HG03575 (cell line): ENCODE results near the gene PEAK1.

Experiments used
- ATAC-seq: cut with Tn5 transposase; IDR thresholded peaks from one replicate; pipeline ENCODE4 v1.9.1; 2021; ENCODE audit not compliant: unreplicated experiment, insufficient number of reproducible peaks, low FRiP score; ENCODE audit errors: extremely low read depth

Gene PEAK1

DNA sequence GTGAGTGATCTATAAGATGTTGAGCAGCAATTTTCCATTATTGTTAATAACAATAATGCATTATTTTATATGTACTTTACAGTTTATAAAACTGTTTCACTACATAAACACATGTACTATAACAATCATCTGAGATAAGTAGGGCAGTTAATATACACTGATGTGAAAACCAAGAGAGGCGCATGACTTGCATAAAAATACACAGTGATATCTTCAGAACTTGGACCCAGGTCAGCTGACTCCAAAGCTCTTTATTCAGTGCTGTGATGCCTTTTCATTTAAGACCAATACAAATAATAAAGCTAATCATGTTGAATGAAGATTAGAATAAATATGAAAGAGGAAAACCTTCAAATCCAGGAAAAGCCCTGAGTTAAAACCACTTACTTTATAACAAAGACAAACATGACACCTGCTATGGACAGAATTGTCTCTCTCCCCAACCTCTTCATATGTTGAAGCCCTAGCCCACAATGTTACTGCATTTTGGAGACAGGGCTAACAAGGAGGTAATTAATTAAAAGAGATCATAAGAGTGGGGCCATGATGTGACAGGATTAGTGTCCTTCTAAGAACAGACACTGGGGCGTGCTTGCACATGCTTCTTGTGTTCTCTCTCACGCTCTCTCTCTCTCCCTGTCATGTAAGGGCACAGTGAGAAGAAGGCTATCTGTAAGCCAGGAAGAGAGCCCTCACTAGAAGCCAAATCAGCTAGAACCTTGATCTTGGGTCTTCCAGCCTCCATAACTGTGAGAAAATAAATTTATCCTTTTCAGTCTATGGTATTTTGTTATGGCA, 293.2 kb downstream of the PEAK1 start:
- ATAC-seq = no peak

GRCh38 chr15:77123854-77124253, 296.1 kb downstream of the PEAK1 start:
- no peak for ATAC-seq

DNA sequence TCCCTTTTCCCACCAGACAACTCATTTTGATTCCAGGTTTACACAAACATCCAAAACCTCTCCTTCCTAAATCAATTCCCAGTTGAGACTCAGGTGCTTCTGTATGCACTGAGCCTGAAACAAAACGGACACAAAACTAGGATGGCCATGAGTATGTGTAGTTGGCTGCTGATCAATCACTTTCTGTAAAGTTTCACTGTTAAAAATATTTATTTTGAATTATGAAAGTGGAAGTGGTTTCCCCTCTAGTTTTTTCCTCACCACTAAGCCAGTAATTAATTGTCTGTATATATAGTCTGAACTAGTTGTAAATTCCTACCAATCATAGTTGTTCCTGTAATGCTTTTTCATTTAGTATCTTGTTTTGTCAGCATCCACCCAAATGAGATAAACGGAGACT, 297.3 kb downstream of the PEAK1 start:
- no peak for ATAC-seq

- ATAC-seq = no peak
Measured at GRCh38 chr15:77121599-77121998, 298.3 kb downstream of the PEAK1 start.

DNA sequence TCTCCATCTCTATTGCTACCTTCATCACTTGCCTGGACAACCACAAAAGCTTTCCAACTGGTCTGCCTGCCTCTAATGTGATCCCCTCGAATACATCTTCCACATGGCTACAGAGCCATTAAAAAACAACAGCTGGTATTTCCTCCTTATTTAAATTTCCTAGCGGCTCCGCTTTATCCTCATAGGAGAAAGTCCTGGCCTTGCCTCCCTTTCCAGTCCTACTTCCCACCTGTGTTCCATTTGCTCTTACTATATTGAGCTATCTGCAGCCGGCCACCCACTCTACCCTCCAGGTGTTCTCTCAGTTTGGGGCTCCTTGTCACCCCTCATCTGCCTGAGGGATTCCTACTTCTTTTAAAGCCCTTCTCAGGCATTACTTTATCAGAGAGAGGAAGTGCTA, 299.3 kb downstream of the PEAK1 start:
- ATAC-seq = no peak

- ATAC-seq = no peak
Measured at GRCh38 chr15:77119446-77119845, 300.5 kb downstream of the PEAK1 start.

DNA sequence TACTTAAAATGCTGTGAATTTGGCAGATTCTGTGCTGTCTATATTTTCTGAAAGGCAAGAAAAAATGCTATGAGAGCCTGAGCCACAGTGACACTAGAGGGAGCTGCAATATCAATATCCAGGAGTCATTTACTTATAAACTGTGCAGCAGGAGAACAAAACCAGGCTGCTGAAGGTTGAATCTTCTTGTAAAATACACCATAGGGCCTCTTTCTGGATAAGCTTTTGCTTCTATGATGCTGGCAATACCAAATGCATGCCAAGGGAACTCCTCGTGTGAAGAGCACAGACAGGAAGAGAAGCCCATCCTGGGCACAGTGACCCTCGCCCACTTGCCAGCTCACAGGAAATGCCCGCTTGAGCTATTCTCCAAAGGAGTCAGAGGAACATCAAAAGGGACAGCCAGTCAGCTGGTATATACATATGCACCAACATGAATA, 301.0 kb downstream of the PEAK1 start:
- no peak for ATAC-seq

DNA sequence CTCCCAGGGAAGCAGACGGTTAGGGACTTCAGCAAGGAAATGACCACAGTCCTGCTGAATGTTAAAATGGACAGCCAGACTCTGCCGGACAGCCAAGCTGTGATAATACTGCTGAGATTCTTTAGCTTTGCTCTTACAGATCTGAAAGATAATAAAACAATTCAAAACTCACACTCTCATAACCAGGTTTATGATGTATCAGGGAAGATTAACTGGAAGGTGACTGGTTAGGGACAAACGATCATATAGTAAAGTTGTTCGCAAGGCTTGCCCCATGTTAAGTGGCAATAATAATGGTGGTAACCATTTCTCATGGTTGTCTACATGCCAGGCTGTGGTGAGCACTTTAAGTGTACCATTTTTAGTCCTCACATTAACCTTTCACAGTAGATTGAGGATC, 304.7 kb downstream of the PEAK1 start:
- no peak for ATAC-seq

- no peak for ATAC-seq
Measured at GRCh38 chr15:77112838-77113504, 306.9 kb downstream of the PEAK1 start.

GRCh38 chr15:77111789-77112188, 308.1 kb downstream of the PEAK1 start:
- no peak for ATAC-seq

GRCh38 chr15:77107531-77108355, 312.2 kb downstream of the PEAK1 start:
- ATAC-seq = no peak

GRCh38 chr15:77107068-77107467, 312.8 kb downstream of the PEAK1 start:
- ATAC-seq = no peak

DNA sequence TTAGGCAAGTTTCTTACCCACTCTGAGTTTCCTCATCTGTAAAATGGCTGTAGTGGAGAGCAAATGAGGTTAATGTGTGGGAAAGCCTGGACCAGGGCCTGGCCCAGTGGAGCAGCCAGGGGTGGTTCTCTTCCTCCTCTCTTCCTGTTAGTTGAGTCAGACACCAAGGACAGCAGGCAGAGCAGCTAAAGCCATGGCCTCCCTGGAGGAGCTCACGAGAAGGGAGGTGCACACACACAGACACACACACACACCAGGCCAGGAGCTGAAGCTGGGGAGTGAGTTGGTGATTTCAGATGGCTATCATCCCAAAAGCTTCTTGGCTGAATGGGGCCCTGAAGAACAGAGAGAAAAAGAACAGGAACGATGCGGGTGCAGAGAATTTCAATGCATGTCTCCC, 315.7 kb downstream of the PEAK1 start:
- ATAC-seq = no peak

- ATAC-seq = no peak
Measured at GRCh38 chr15:77099741-77100463, 320.0 kb downstream of the PEAK1 start.

DNA sequence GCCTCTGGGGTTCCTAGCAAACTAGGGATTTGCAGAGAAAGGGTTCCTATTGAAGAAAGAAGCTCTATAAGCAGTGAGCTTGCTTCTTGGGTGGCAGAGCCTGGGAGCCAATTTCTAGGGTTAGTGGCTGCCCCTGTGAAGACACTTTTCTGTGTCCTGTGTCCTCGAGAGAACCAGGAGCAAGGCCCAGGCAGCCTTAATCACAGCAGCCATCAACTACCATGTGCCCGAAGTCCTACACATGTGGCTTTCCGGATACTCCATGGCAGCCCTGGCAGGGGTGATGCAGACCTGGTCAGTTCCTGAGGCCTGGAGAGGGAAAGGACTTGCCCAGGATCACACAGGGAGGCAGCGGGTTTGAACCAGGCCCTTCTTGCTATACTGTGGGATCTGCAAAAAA, 321.3 kb downstream of the PEAK1 start:
- ATAC-seq = no peak

DNA sequence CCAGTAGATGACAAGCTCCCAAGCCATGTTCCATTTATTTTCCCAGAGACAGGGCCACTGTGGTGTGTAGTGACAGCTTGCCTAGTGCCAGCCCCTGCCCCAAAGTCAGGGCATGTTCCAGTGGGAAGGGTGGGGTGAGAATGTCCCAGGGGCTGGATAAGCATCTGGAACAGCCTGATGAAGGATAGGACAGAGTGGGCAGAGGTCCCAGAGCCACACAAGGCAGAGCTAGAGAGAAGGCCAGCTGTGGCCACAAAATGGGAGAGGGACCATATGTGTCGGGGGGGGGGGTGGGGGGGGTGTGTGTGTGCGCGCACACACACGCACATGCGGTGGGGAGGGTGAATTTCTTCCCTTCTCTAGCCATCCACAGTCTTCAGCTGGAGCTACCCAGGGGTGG, 322.0 kb downstream of the PEAK1 start:
- no peak for ATAC-seq

GRCh38 chr15:77097248-77097721, 322.6 kb downstream of the PEAK1 start:
- no peak for ATAC-seq

DNA sequence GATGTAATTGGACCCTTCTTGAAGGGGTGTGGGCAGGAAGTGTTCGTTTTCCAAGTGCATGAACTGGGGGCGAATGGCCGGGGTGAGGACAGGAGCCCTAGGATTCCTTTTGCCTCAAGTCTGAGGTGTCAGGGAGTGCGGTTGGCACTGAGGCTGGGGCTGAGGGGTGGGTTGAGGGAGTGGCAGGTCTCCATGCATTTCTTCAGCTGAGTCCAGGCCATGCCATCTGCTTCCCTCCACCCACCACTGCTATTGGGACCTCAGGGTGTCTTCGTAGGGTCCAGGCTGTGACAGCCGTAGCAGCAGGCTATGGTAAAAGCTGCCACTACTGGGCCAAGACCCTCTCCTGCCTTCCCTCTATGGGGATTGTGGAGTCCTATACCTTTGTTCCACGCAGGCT, 323.4 kb downstream of the PEAK1 start:
- ATAC-seq = no peak

DNA sequence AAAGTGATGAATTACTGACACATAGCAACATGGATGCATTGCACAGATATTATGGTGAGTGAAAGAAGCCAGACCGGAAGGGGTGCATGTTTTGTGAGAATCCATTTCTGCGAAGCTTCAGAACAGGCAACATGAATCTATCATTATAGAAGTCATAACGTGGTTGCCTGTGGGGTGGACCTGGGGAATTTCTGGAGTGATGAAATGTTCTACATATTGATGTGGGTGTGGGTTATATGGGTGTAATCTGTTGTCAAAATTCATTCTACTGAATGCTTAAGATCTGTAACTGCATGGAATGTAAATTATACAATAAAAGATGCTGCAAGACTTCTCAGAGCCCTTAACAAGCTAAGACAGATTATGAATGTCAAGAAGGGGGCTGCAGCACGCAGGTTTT, 323.8 kb downstream of the PEAK1 start:
- ATAC-seq = no peak
